Endothelial cell of hepatic sinusoid (primary cell): Measurements from ENCODE around the gene TLCD3A.
"Not testable (repeated sequence)": the region's sequence is repeated elsewhere in the genome, so short reads cannot be mapped to it uniquely, and the experiment has no call there.

ENCODE experiments used
- in situ Hi-C: cut with HindIII; loops from 2 replicates; pipeline ENCODE4 v1.10.0; 2017; ENCODE audit warnings: low sequenced_read_pairs

The TLCD3A gene

GRCh38 chr17:732067-732901 lies at the start of gene TLCD3A:
TLCD3A (plus strand) TSS chr17:732596; CDS start chr17:732648, 52 bp downstream.
- in situ Hi-C loops = no loop called here

- in situ Hi-C loops = no loop called here
Measured at GRCh38 chr17:683040-683439, 49.4 kb upstream of the TLCD3A start.

- in situ Hi-C loops = no loop called here
Measured at GRCh38 chr17:683499-684254, 48.7 kb upstream of the TLCD3A start.

GRCh38 chr17:685006-685405 lies 47.4 kb upstream of the TLCD3A start:
- in situ Hi-C loops = no loop called here

- in situ Hi-C loops = no loop called here
Measured at GRCh38 chr17:688100-688989, 44.1 kb upstream of the TLCD3A start.

GRCh38 chr17:689556-690275 lies 42.7 kb upstream of the TLCD3A start:
- in situ Hi-C loops = loop anchor here (5.0 kb wide), 2 partner anchors 87 to 127 kb away; no protein-coding TSS in a partner anchor

GRCh38 chr17:690361-690760 lies 42.0 kb upstream of the TLCD3A start:
- in situ Hi-C loops = loop anchor here (5.0 kb wide), 2 partner anchors 88 to 128 kb away; no protein-coding TSS in a partner anchor

- in situ Hi-C loops = loop anchor here (5.0 kb wide), 2 partner anchors 89 to 129 kb away; no protein-coding TSS in a partner anchor
Measured at GRCh38 chr17:691423-691822, 41.0 kb upstream of the TLCD3A start.

- in situ Hi-C loops = loop anchor here (5.0 kb wide), 2 partner anchors 90 to 130 kb away; no protein-coding TSS in a partner anchor
Measured at GRCh38 chr17:692116-692515, 40.3 kb upstream of the TLCD3A start.

- in situ Hi-C loops = loop anchor here (5.0 kb wide), 2 partner anchors 92 to 132 kb away; no protein-coding TSS in a partner anchor
Measured at GRCh38 chr17:693791-694638, 38.4 kb upstream of the TLCD3A start.

GRCh38 chr17:696369-696768 lies 36.0 kb upstream of the TLCD3A start:
- in situ Hi-C loops = no loop called here

GRCh38 chr17:697682-698081 lies 34.7 kb upstream of the TLCD3A start:
- in situ Hi-C loops = no loop called here

GRCh38 chr17:698096-698495 lies 34.3 kb upstream of the TLCD3A start:
- in situ Hi-C loops = not testable (repeated sequence)

GRCh38 chr17:699345-699744 lies 33.1 kb upstream of the TLCD3A start:
- in situ Hi-C loops = no loop called here

- in situ Hi-C loops = no loop called here
Measured at GRCh38 chr17:700504-701094, 31.8 kb upstream of the TLCD3A start.

GRCh38 chr17:703081-703875 lies 29.1 kb upstream of the TLCD3A start:
- in situ Hi-C loops = no loop called here

- in situ Hi-C loops = no loop called here
Measured at GRCh38 chr17:704111-704864, 28.1 kb upstream of the TLCD3A start.
